Measurements from ENCODE around the gene CLDN34.

CLDN34 gene

GRCh38 chrX:10016519-10017132 lies 49.5 kb downstream of the CLDN34 start:
- DNase-seq (ENCODE audit: low read depth): no peak

GRCh38 chrX:10017872-10018271 lies 50.7 kb downstream of the CLDN34 start:
- no peak for DNase-seq (ENCODE audit: low read depth)

Data from HS-27A (cell line).